GM18502 (cell line): ENCODE results near the gene ARHGEF26.
"Not testable (repeated sequence)": the region's sequence is repeated elsewhere in the genome, so short reads cannot be mapped to it uniquely, and the experiment has no call there.

Experiments
- ATAC-seq: cut with Tn5 transposase; IDR thresholded peaks from one replicate; pipeline ENCODE4 v1.9.1; 2021; ENCODE audit warnings: mild to moderate bottlenecking; ENCODE audit not compliant: unreplicated experiment, poor library complexity

The ARHGEF26 gene

GRCh38 chr3:154120961-154121700 lies at the start of gene ARHGEF26:
TSS of gene ARHGEF26 (plus strand) at chr3:154121390. CDS start at chr3:154121993, 603 bp downstream.
- peak; percentile 81 for ATAC-seq

GRCh38 chr3:154074966-154075365 lies 46.2 kb upstream of the ARHGEF26 start:
- ATAC-seq: no peak

GRCh38 chr3:154078672-154079071 lies 42.5 kb upstream of the ARHGEF26 start:
- ATAC-seq: no peak

GRCh38 chr3:154081305-154081704 lies 39.9 kb upstream of the ARHGEF26 start:
- ATAC-seq: no peak

DNA sequence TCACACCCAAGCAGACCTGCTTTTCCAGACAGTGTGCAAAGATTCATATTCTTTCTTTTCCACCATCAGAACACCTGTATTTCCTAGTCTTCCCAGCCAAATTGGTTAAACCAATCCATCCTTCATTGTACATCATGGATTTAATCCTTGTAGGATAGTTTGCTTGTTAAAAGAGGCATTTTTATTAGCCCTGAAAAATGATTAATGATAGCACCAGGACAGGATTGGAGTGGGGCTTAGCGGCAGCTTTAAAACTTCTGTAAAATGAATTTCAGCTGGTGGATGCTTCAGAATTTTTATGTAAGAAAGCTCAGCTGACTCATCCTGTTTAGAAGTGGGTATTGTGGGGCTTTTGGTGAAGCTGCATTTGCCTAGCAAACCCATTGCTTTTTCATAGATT lies 36.1 kb upstream of the ARHGEF26 start:
- no peak for ATAC-seq

DNA sequence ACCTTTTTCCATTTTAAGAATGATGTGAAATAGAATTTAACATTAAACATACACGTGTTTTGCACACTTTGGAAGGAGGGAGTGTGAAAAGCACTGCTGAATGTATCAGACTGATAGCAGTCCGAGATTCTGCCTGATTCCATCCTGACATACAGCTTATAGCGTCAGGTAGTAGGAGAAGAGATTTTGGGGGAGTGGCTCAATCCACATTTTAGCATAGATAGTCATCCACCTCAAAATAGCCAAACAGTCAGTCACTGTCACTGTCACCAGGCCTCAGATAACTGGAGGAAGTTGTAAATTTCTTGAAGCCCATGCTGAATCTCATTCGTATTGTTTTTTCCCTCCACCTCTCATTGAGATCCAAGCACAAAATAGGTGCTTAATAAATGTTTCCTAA lies 35.4 kb upstream of the ARHGEF26 start:
- no peak for ATAC-seq

DNA sequence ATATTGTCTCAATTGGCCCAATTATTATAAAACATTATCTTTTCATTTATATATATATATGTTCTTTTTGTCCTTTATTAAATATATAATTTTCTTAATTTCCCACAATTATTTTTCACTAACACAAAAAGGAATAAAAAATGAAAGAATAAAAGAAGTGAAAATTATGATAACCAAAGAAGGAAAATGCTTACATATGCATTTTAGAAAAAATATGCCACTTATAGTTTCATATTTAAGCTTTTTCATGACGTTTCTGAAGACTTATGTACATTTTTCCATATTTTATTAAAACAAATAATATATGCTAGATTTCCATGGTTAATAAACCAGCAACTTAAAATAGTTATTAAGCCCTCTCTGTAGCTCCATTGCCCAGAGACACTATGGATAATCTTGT lies 34.9 kb upstream of the ARHGEF26 start:
- ATAC-seq: no peak

- ATAC-seq: not testable (repeated sequence)
These were observed 33.3 kb upstream of the ARHGEF26 start for GRCh38 chr3:154087756-154088480.

- ATAC-seq: no peak
These were observed 31.5 kb upstream of the ARHGEF26 start for GRCh38 chr3:154089421-154090420.

- no peak for ATAC-seq
These were observed 27.1 kb upstream of the ARHGEF26 start for GRCh38 chr3:154094051-154094450.

DNA sequence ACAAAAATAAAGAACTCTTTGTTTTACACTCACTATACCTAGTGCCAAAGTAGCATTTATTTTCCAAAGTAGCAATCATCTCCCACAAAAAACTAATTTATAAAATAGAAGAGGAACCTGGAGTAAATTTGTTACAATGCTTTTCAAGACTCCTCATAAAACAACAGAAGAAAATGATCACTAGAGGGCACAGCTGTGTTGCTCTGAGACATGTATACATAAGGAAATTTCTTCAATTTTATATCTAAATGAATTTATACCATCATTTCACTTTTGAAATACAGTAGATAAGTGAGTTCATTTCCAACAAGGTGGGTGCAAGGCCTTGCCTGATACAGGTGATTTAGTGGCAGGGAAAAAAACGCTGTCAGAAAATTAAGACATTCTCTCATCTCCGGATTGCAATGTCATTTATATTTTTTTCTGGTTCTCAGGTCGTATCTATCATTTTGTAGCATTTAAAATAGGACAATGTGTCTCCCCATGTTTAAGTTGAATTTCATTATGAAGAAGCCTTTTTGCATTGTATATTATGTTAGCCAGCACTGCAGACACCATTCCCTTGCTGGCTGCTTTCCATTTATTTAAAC lies 25.3 kb upstream of the ARHGEF26 start:
- no peak for ATAC-seq

GRCh38 chr3:154098376-154098775 lies 22.8 kb upstream of the ARHGEF26 start:
- no peak for ATAC-seq

DNA sequence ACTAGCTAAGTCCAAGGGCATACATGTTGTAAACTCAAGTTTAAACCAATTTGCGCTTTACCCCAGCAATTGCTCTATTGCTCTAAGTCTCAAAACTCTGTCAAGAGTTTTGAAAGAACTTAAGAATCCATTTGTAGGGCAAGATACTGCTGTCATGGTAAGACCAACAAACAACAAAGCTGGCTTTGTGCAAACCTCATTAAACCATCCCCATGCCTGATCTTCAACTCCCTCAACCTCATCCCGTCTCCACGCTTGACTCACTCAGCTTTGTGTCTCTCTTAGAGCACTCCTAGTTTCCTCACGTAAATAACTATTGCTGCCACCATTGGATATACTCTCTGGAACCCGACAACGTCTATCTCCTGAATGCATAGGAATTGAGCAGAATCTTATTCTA lies 20.6 kb upstream of the ARHGEF26 start:
- ATAC-seq: no peak

- ATAC-seq: no peak
These were observed 19.9 kb upstream of the ARHGEF26 start for GRCh38 chr3:154101250-154101649.

GRCh38 chr3:154102225-154102624 lies 19.0 kb upstream of the ARHGEF26 start:
- no peak for ATAC-seq

GRCh38 chr3:154105218-154105975 lies 15.8 kb upstream of the ARHGEF26 start:
- no peak for ATAC-seq

DNA sequence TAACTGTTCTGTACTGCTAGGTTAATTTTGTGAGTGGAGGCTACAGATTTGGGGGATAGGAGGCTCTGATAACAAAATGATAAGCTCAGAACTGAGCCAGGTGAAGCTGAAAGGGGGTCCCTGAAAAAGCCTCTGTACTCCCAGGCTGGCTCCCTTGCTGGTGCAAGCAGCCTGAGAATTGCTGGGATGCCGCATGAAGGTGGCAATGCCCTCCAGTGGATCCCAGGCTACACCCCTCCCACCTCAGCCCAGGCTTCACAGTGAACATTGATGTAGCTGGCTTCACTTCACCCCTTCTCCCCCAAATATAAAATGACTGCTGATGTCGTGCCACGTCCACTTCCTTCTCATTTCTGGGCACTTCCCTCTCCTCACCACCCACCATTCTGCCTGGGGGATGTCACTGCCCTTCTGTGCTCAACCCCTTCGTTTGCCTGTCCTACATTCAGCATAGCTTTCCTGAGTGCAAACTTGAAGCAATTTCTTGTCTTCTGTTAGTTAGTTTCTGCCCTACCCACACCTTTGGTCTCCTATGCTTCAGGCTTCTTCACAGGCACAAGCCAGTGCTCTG lies 9.7 kb upstream of the ARHGEF26 start:
- ATAC-seq: no peak

DNA sequence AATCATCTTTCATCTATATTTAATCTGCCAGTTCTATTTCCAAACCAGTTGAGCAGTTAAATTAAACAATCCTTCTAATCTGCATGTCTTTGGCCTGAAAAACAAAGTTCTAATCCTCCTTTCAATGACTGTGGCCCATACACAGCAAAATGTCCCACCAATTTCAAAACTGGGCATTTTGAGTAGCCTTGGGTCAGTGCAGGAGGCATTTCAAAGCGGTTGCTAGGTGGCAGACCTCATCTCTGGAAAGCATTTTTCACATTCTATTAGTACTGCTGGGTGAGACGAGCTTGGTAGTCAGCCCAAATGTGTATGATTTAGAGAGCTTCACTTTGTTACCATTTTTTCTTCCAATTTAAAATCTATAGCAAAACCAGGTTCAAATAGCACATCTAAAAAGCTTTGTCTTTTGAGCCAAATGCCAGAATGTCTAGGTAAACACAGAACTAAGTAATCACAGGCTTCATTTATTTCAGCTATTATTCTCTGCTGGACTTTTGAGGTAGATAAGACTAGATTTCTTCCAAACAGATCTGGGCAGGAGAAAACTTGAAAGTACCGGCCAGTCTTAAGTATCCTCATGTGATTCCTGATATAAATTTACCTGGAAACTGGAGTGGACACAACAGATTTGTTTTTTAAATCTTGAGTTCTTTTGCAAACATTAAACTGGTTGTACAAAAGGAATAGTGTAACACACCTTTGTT lies 8.9 kb upstream of the ARHGEF26 start:
- ATAC-seq: no peak

GRCh38 chr3:154113609-154114008 lies 7.6 kb upstream of the ARHGEF26 start:
- no peak for ATAC-seq
